IMR-90 (cell line): ENCODE measurements around the gene DUSP8. TPM values are rescaled to one million over a fixed set of nuclear protein-coding genes. Genes with fewer than 3 reads are reported as not detected.

Experiments used
- ATAC-seq: fragments of 200-7000 bp; cut with Tn5 transposase; 2 replicates; pipeline ENCODE4 v1.9.1; 2020; ENCODE audit warnings: low read depth, mild to moderate bottlenecking, moderate library complexity
- BruUV-seq: library from RNA; stranded (reverse); fragments of 400-500 nt; replicated peaks from 2 replicates; lab custom pipeline; 2021; lab: Mats Ljungman, UMichigan
- CTCF ChIA-PET: fragments of 300-600 bp; formaldehyde crosslinking; extraction: SDS; loops from one replicate; lab custom pipeline; 2021; ENCODE audit warnings: antibody characterized with exemption; lab: Yijun Ruan, JAX
- POLR2A ChIA-PET: fragments of 300-600 bp; sonication (Branson Sonifier 250); formaldehyde crosslinking; loops from one replicate; lab custom pipeline; 2022; ENCODE audit warnings: antibody characterized with exemption; ENCODE audit not compliant: unreplicated experiment; lab: Charles Lee
- DNase-seq: peaks from one replicate; pipeline ENCODE4 v3.0.0; 2013
- H2AFZ ChIP-seq: replicated peaks from 2 replicates; pipeline ENCODE3; 2013; ENCODE audit warnings: low read length, mild to moderate bottlenecking; ENCODE audit not compliant: poor library complexity
- H2AK5ac ChIP-seq: 2 replicates; pipeline ENCODE4 v1.6.1; 2013; ENCODE audit warnings: low read depth, low read length, inconsistent platforms
- H2AK9ac ChIP-seq: replicated peaks from 2 replicates; pipeline ENCODE3; 2013; ENCODE audit warnings: mild to moderate bottlenecking, low read depth, low read length, moderate library complexity; ENCODE audit not compliant: poor library complexity
- H2BK120ac ChIP-seq: 2 replicates; pipeline ENCODE4 v1.6.1; 2013; ENCODE audit warnings: low read depth, low read length, inconsistent platforms
- H2BK15ac ChIP-seq: 3 replicates; pipeline ENCODE4 v1.6.1; 2013; ENCODE audit warnings: low read depth, low read length, inconsistent platforms
- H2BK20ac ChIP-seq: 2 replicates; pipeline ENCODE4 v1.6.1; 2013; ENCODE audit warnings: low read depth, mild to moderate bottlenecking, inconsistent platforms, low read length, moderate library complexity
- H2BK5ac ChIP-seq: 2 replicates; pipeline ENCODE4 v1.6.1; 2013; ENCODE audit warnings: mild to moderate bottlenecking, low read depth, low read length, inconsistent platforms; ENCODE audit not compliant: poor library complexity, severe bottlenecking
- H3K14ac ChIP-seq: replicated peaks from 2 replicates; pipeline ENCODE4 v1.6.1; 2013; ENCODE audit warnings: low read depth, low read length, inconsistent platforms
- H3K18ac ChIP-seq: 2 replicates; pipeline ENCODE4 v1.6.1; 2013; ENCODE audit warnings: low read depth, low read length, control low read depth
- H3K23ac ChIP-seq: 2 replicates; pipeline ENCODE4 v1.6.1; 2013; ENCODE audit warnings: low read depth, low read length, inconsistent platforms
- H3K27ac ChIP-seq: 2 replicates; pipeline ENCODE4 v1.5.1; 2013; ENCODE audit warnings: mild to moderate bottlenecking, control low read depth, low read length; ENCODE audit not compliant: insufficient read depth
- H3K27me3 ChIP-seq: 2 replicates; pipeline ENCODE4 v1.6.1; 2013; ENCODE audit warnings: low read length; ENCODE audit not compliant: control insufficient read depth, insufficient read depth
- H3K36me3 ChIP-seq: 2 replicates; pipeline ENCODE4 v1.6.1; 2013; ENCODE audit warnings: low read length, mixed read lengths; ENCODE audit not compliant: control insufficient read depth, insufficient read depth
- H3K4ac ChIP-seq: 2 replicates; pipeline ENCODE4 v1.6.1; 2013; ENCODE audit warnings: low read depth, low read length, inconsistent platforms
- H3K4me1 ChIP-seq: 2 replicates; pipeline ENCODE4 v1.6.1; 2013; ENCODE audit warnings: low read length, mixed read lengths; ENCODE audit not compliant: control insufficient read depth, insufficient read depth
- H3K4me2 ChIP-seq: 2 replicates; pipeline ENCODE4 v1.6.1; 2013; ENCODE audit warnings: low read depth, mild to moderate bottlenecking, control low read depth, low read length, moderate library complexity
- H3K4me3 ChIP-seq: 2 replicates; pipeline ENCODE4 v1.5.1; 2013; ENCODE audit warnings: low read depth, mild to moderate bottlenecking, control low read depth, low read length, moderate library complexity; ENCODE audit not compliant: insufficient read depth
- H3K56ac ChIP-seq: 2 replicates; pipeline ENCODE4 v1.6.1; 2013; ENCODE audit warnings: low read length, inconsistent platforms; ENCODE audit not compliant: insufficient read depth; ENCODE audit errors: extremely low read depth
- H3K79me1 ChIP-seq, 2 experiments: 2 replicates each; pipeline ENCODE4 v1.6.1; 2013; ENCODE audit warnings: low read length in 2 of 2, inconsistent platforms in 1 of 2, low read depth in 1 of 2
- H3K9ac ChIP-seq: 2 replicates; pipeline ENCODE4 v1.6.1; 2013; ENCODE audit warnings: low read depth, low read length, control low read depth
- H3K9me1 ChIP-seq: 2 replicates; pipeline ENCODE4 v1.6.1; 2013; ENCODE audit warnings: low read length, inconsistent platforms; ENCODE audit not compliant: insufficient read depth
- H3K9me3 ChIP-seq: 2 replicates; pipeline ENCODE4 v1.6.1; 2013; ENCODE audit warnings: low read length; ENCODE audit not compliant: control insufficient read depth, insufficient read depth
- H4K20me1 ChIP-seq: 2 replicates; pipeline ENCODE4 v1.6.1; 2013; ENCODE audit warnings: low read length, inconsistent platforms; ENCODE audit not compliant: insufficient read depth
- H4K5ac ChIP-seq: 2 replicates; pipeline ENCODE4 v1.6.1; 2013; ENCODE audit warnings: mild to moderate bottlenecking, low read depth, low read length, control low read depth
- H4K8ac ChIP-seq, 2 experiments: 2 replicates each; pipeline ENCODE4 v1.6.1; 2013; ENCODE audit warnings: low read depth in 2 of 2, low read length in 2 of 2, control low read depth in 1 of 2, inconsistent platforms in 1 of 2
- H4K91ac ChIP-seq: 2 replicates; pipeline ENCODE4 v1.6.1; 2013; ENCODE audit warnings: low read depth, low read length, inconsistent platforms; ENCODE audit not compliant: insufficient read depth
- ELK1 ChIP-seq: fragments of 150-350 bp; IDR thresholded peaks from 2 replicates; pipeline ENCODE4 v1.6.1; 2016; ENCODE audit warnings: low read depth, mild to moderate bottlenecking, low read length, moderate library complexity, borderline replicate concordance
- MAZ ChIP-seq: IDR thresholded peaks from 2 replicates; pipeline ENCODE4 v1.6.1; 2012; ENCODE audit warnings: low read depth, mild to moderate bottlenecking, low read length, improper control_type of control experiment, moderate library complexity, borderline replicate concordance
- RCOR1 ChIP-seq: IDR thresholded peaks from 2 replicates; pipeline ENCODE4 v1.6.1; 2012; ENCODE audit warnings: mild to moderate bottlenecking, low read length, improper control_type of control experiment; ENCODE audit not compliant: insufficient replicate concordance
- SMC3 ChIP-seq: fragments of 150-350 bp; IDR thresholded peaks from 2 replicates; pipeline ENCODE4 v1.6.1; 2016; ENCODE audit warnings: low read depth, mild to moderate bottlenecking, antibody characterized with exemption, low read length, moderate library complexity
- whole genome bisulfite sequencing, 2 experiments: methylation state at CpG; one replicate each; pipeline versions ENCODE4 v1.1.5 to v1.1.7; 2013; ENCODE audit warnings: missing lambda C conversion rate in 2 of 2; ENCODE audit not compliant: insufficient read length in 1 of 2; ENCODE audit errors: extremely low coverage in 2 of 2; 5-methylcytosine and 5-hydroxymethylcytosine counted together
- dilution Hi-C: fragments of 300-500 bp; cut with HindIII; formaldehyde crosslinking; loops from one replicate; pipeline ENCODE4 v1.14.3; 2018; ENCODE audit warnings: low sequenced_read_pairs; ENCODE audit not compliant: unreplicated experiment
- in situ Hi-C: fragments of 300-500 bp; cut with MboI; formaldehyde crosslinking; loops from 3 replicates; pipeline ENCODE4 v1.14.3; 2019; ENCODE audit warnings: low sequenced_read_pairs, inconsistent platforms, mixed read lengths
- intact Hi-C: fragments of 100-400 bp; cut with micrococcal nuclease; formaldehyde crosslinking; loops from 2 replicates; pipeline ENCODE4 v1.10.0; 2022
- polyA plus RNA-seq, 3 experiments: library from polyadenylated mRNA; depleted of rRNA; stranded (reverse); fragments of >200 nt; gene quantifications; 2 replicates each; pipeline ENCODE4 v1.2.3, GENCODE V29; 2012; ENCODE audit warnings: low replicate concordance in 1 of 3
- total RNA-seq: library from RNA; depleted of rRNA; stranded (reverse); fragments of >200 nt; gene quantifications from 2 replicates; pipeline ENCODE4 v1.2.3, GENCODE V29; 2012

The DUSP8 gene
- total and polyA plus RNA-seq, 2 of the 4 experiments (the other 2 are of a cell fraction): 0.72 to 4.2 TPM

- Histone ChIP-seq H3K4me2 (no peak overlapping the region), H3K79me1 (peaks cover 36 to 70% of the 10 kb centered on the region in 2 experiments), H2BK120ac (no peak overlapping the region), H2AFZ (no peak overlapping the region), H3K4me3 (no peak overlapping the region), H3K4me1 (peaks cover 19% of the 10 kb centered on the region), H3K36me3 (no peaks in the 10 kb centered on the region), H4K20me1 (peaks cover 93% of the 10 kb centered on the region), H2BK20ac (no peak overlapping the region), H4K91ac (no peak overlapping the region), H3K27me3 (no peaks in the 10 kb centered on the region), H2AK5ac (no peak overlapping the region), H4K8ac (no peak overlapping the region), H2BK15ac (no peak overlapping the region), H2AK9ac (no peak overlapping the region), H3K4ac (no peak overlapping the region), H4K5ac (no peak overlapping the region), H3K9ac (no peak overlapping the region), H3K56ac (no peak overlapping the region), H3K9me1 (no peaks in the 10 kb centered on the region; the same call in 1 of the 2 replicates), H3K27ac (no peak overlapping the region), H3K9me3 (no peaks in the 10 kb centered on the region), H3K23ac (no peak overlapping the region), H2BK5ac (no peak overlapping the region), H3K18ac (no peak overlapping the region), H3K14ac (no peak overlapping the region)
- no TSS peak for BruUV-seq
- ChIA-PET POLR2A (no interaction called here), CTCF (no interaction called here)
- no peak for ATAC-seq
- dilution Hi-C loops: no loop called here
- no peak for DNase-seq
- WGBS, 2 experiments: 97% methylated on average over 4 of the region's 17 CpGs; no CpG with 5 or more reads in 1 of the 2 experiments
- TF ChIP-seq ELK1 (no peak), RCOR1 (no peak), MAZ (no peak), SMC3 (no peak)
- in situ Hi-C loops: loop anchor here (25.0 kb wide), 1 partner anchor 307 kb away; the partner anchor contains the start of gene MUC5B
- intact Hi-C loops: no loop called here
Measured at GRCh38 chr11:1519028-1520010, 52.8 kb downstream of the DUSP8 start.
